Heart left ventricle (tissue), 13 donors: ENCODE results near the gene RAPGEF3.

Experiments used
- CTCF ChIP-seq, 12 donors: fragments of 200-600 bp; sonication (generic) in 4 of 12; IDR thresholded peaks; one replicate each; pipeline versions ENCODE4 v1.5.0 to v1.8.0; 2018 to 2022; ENCODE audit warnings: antibody characterized with exemption in 12 of 12, mild to moderate bottlenecking in 5 of 12
- POLR2A ChIP-seq, 2 donors: fragments of 450-650 bp; IDR thresholded peaks; one replicate each; pipeline ENCODE4 v1.6.1; 2017; ENCODE audit warnings: antibody characterized with exemption in 2 of 2, mild to moderate bottlenecking in 2 of 2, moderate library complexity in 2 of 2
- donor health status: ischemic (EF 13 %, LVEDD 7.1; RV severe dilation, severe dysfunction).
- donor health status: DM: no; HTN: yes; CAD: no.
- donor health status: DM: no; HTN: no; CAD: no.
- donor health status: ischemic (EF 25% LVEDD 6.9; RV normal size, moderate dysfunction).
- donor health status: ischemic (EF 25% LVEDD 5.7; RV mildly dilated, moderate dysfunction).
- donor health status: ischemic (EF 35%, LVEDD 5.7; RV mildly dilated, moderate dysfunction).
- donor health status: nonischemic (EF 11% LVEDD 7.7; RV severe dilation, severe dysfunction).
- donor health status: DM: yes; HTN: yes; CAD: no.
- donor health status: PGD.
- donor health status: ischemic (EF 29% LVEDD 5.4; RV normal size, mild dysfunction).
- donor health status: nonischemic (EF 23%, LVEDD 6.1; RV moderate dilation, normal function).

GRCh38 chr12:47746523-47746922, 12.2 kb downstream of the RAPGEF3 start:
- TF ChIP-seq CTCF (IDR thresholded peaks at IDR 0.05), result no peak
- TF ChIP-seq POLR2A (IDR thresholded peaks at IDR 0.05), result no peak
